ENCODE measurements around the gene ADGRB2.

DNA sequence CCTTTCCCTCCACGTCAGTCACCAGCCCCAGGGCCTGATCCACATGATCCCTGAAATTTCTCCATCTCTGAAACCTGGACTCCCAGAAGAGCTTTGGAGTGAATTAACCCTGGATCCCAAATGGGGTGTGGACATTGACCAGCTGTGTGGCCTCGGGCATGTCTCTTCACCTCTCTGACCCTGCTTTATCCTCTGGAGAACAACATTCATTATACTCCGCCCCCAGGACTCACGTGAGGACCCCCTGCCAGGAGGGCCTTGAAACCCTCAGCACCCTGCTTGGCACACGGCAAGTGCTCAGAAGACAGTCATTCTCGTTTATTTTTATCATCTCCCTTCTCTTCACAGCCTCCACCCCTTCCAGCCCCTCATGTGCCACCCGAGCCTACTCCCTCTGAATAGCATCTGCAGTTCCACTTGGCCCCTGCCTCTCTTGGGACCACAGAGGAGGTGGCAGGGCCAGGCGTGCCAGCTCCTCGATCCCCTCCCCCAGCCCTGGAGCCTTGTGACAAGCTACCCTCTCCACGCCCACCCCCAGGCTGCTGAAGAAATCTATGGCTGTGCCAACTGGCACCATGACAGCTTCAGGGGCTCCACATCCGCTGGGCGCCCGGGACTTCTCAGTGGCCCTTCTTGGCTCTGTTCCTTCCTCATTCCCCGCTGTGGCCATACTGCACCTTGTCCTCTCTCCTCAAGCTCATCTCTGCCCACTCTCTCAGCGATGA is 18.0 kb downstream of the ADGRB2 start:
- TF ChIP-seq, protein P1, sequence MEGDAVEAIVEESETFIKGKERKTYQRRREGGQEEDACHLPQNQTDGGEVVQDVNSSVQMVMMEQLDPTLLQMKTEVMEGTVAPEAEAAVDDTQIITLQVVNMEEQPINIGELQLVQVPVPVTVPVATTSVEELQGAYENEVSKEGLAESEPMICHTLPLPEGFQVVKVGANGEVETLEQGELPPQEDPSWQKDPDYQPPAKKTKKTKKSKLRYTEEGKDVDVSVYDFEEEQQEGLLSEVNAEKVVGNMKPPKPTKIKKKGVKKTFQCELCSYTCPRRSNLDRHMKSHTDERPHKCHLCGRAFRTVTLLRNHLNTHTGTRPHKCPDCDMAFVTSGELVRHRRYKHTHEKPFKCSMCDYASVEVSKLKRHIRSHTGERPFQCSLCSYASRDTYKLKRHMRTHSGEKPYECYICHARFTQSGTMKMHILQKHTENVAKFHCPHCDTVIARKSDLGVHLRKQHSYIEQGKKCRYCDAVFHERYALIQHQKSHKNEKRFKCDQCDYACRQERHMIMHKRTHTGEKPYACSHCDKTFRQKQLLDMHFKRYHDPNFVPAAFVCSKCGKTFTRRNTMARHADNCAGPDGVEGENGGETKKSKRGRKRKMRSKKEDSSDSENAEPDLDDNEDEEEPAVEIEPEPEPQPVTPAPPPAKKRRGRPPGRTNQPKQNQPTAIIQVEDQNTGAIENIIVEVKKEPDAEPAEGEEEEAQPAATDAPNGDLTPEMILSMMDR (IDR thresholded peaks at IDR 0.05) = no peak
- TF ChIP-seq POLR2A (IDR thresholded peaks at IDR 0.05) = no peak
